ENCODE results near the gene SLAMF1.
A peak's percentile ranks its signal among the peaks of the same experiment; 100 is the strongest.
"Not testable (repeated sequence)": the region's sequence is repeated elsewhere in the genome, so short reads cannot be mapped to it uniquely, and the experiment has no call there.

SLAMF1 gene

GRCh38 chr1:160664573-160665051, 17.8 kb upstream of the SLAMF1 start:
- DNase-seq, result no peak

GRCh38 chr1:160662910-160663309, 16.1 kb upstream of the SLAMF1 start:
- DNase-seq, result no peak

- DNase-seq, result no peak
Measured at GRCh38 chr1:160659566-160659965, 12.7 kb upstream of the SLAMF1 start.

- DNase-seq, result no peak
Measured at GRCh38 chr1:160658814-160659193, 12.0 kb upstream of the SLAMF1 start.

- no peak for DNase-seq
Measured at GRCh38 chr1:160658162-160658813, 11.4 kb upstream of the SLAMF1 start.

- no peak for DNase-seq
Measured at GRCh38 chr1:160657250-160657781, 10.5 kb upstream of the SLAMF1 start.

- no peak for DNase-seq
Measured at GRCh38 chr1:160656737-160657136, 9.9 kb upstream of the SLAMF1 start.

- DNase-seq, result no peak
Measured at GRCh38 chr1:160653620-160654016, 6.8 kb upstream of the SLAMF1 start.

GRCh38 chr1:160652924-160653619, 6.2 kb upstream of the SLAMF1 start:
- DNase-seq, result no peak

- not testable (repeated sequence) for DNase-seq
Measured at GRCh38 chr1:160652065-160652641, 5.3 kb upstream of the SLAMF1 start.

GRCh38 chr1:160651433-160652064, 4.7 kb upstream of the SLAMF1 start:
- DNase-seq, result no peak

- DNase-seq, result no peak
Measured at GRCh38 chr1:160647329-160647720, 481 bp upstream of the SLAMF1 start.

GRCh38 chr1:160646180-160646579, 664 bp downstream of the SLAMF1 start:
- DNase-seq, result no peak

- no peak for DNase-seq
Measured at GRCh38 chr1:160645386-160646130, 1.3 kb downstream of the SLAMF1 start.

GRCh38 chr1:160644399-160644798, 2.4 kb downstream of the SLAMF1 start:
- no peak for DNase-seq

GRCh38 chr1:160643138-160643537, 3.7 kb downstream of the SLAMF1 start:
- no peak for DNase-seq

- DNase-seq, result no peak
Measured at GRCh38 chr1:160642281-160642644, 4.6 kb downstream of the SLAMF1 start.

GRCh38 chr1:160641323-160642280, 5.2 kb downstream of the SLAMF1 start:
- no peak for DNase-seq

- no peak for DNase-seq
Measured at GRCh38 chr1:160640359-160641123, 6.3 kb downstream of the SLAMF1 start.

GRCh38 chr1:160639652-160640051, 7.2 kb downstream of the SLAMF1 start:
- peak; percentile 16 for DNase-seq

GRCh38 chr1:160638926-160639325, 7.9 kb downstream of the SLAMF1 start:
- no peak for DNase-seq
